CD4-positive, alpha-beta memory T cell (primary cell): ENCODE data around the gene CAMSAP2. TPM values are rescaled to one million over a fixed set of nuclear protein-coding genes. Genes with fewer than 3 reads are reported as not detected.

Experiments
- CTCF ChIA-PET: fragments of 350-600 bp; sonication (Branson Sonifier 250); formaldehyde crosslinking; loops from one replicate; lab custom pipeline; 2021; ENCODE audit warnings: inconsistent platforms; ENCODE audit not compliant: partially characterized antibody; lab: Charles Lee
- POLR2A ChIA-PET: fragments of 350-600 bp; sonication (Branson Sonifier 250); formaldehyde crosslinking; loops from one replicate; lab custom pipeline; 2021; ENCODE audit not compliant: partially characterized antibody; lab: Charles Lee
- DNase-seq, 5 donors: peaks; one replicate each; pipeline versions ENCODE4 v3.0.0 to v3.0.0-alpha.2; 2020 to 2022; ENCODE audit warnings: mixed read lengths in 1 of 5
- H3K27ac ChIP-seq: one replicate; pipeline ENCODE4 v1.7.0; 2013; ENCODE audit warnings: low read depth, low read length
- H3K27me3 ChIP-seq: 2 replicates; pipeline ENCODE4 v1.7.0; 2013; ENCODE audit warnings: mild to moderate bottlenecking, low read length, moderate library complexity; ENCODE audit not compliant: insufficient read depth
- H3K36me3 ChIP-seq: 2 replicates; pipeline ENCODE4 v1.7.0; 2013; ENCODE audit warnings: mild to moderate bottlenecking, low read length, moderate library complexity; ENCODE audit not compliant: insufficient read depth
- H3K4me1 ChIP-seq: 2 replicates; pipeline ENCODE4 v1.7.0; 2013; ENCODE audit warnings: mild to moderate bottlenecking, low read length, moderate library complexity; ENCODE audit not compliant: insufficient read depth
- H3K4me3 ChIP-seq, 2 donors: one replicate each; pipeline ENCODE4 v1.7.0; 2013; ENCODE audit warnings: low read length in 2 of 2, mild to moderate bottlenecking in 1 of 2
- H3K9me3 ChIP-seq, 2 donors: one replicate each; pipeline ENCODE4 v1.7.0; 2013; ENCODE audit warnings: low read length in 2 of 2, control low read depth in 1 of 2; ENCODE audit not compliant: control insufficient read depth in 1 of 2
- H3K27ac Mint-ChIP-seq, 7 donors: one replicate each; pipeline ENCODE4 v1.8.0; 2020 to 2021; ENCODE audit warnings: mixed read lengths in 7 of 7, mild to moderate bottlenecking in 6 of 7, inconsistent platforms in 3 of 7, moderate library complexity in 3 of 7
- H3K27me3 Mint-ChIP-seq, 2 donors: one replicate each; pipeline ENCODE4 v1.8.0; 2020 to 2021; ENCODE audit warnings: mixed read lengths in 2 of 2
- H3K36me3 Mint-ChIP-seq, 2 donors: one replicate each; pipeline ENCODE4 v1.8.0; 2020 to 2021; ENCODE audit warnings: mixed read lengths in 2 of 2, inconsistent platforms in 1 of 2, mild to moderate bottlenecking in 1 of 2
- H3K4me1 Mint-ChIP-seq, 4 donors: one replicate each; pipeline ENCODE4 v1.8.0; 2020 to 2021; ENCODE audit warnings: mixed read lengths in 4 of 4, mild to moderate bottlenecking in 1 of 4
- H3K4me3 Mint-ChIP-seq, 8 donors: one replicate each; pipeline ENCODE4 v1.8.0; 2020 to 2021; ENCODE audit warnings: mixed read lengths in 8 of 8, mild to moderate bottlenecking in 7 of 8, moderate library complexity in 6 of 8, inconsistent platforms in 3 of 8
- H3K9me3 Mint-ChIP-seq, 8 donors: one replicate each; pipeline ENCODE4 v1.8.0; 2020 to 2021; ENCODE audit warnings: mixed read lengths in 8 of 8, mild to moderate bottlenecking in 5 of 8, inconsistent platforms in 3 of 8, moderate library complexity in 1 of 8
- intact Hi-C: fragments of 100-400 bp; cut with micrococcal nuclease; formaldehyde crosslinking; loops from one replicate; pipeline ENCODE4 v1.15.1; 2023
- polyA plus RNA-seq, 2 donors: library from polyadenylated mRNA; unstranded; fragments of 300-500 nt; fragmentation: Illumina TruSeq; gene quantifications; one replicate each; pipeline ENCODE4 v1.2.3, GENCODE V29; 2021
- total RNA-seq, 2 experiments: library from RNA; stranded (reverse); gene quantifications; one replicate each; pipeline ENCODE4 v1.2.3, GENCODE V29; 2021

CAMSAP2 gene
- 1 to 10 TPM; 6.1 to 7.5 TPM for total RNA-seq
- polyA plus RNA-seq: 1 to 10 TPM; 1.1 to 1.4 TPM

- H3K9me3 ChIP-seq: no peaks in the 10 kb centered on the region
- H3K36me3 ChIP-seq: no peaks in the 10 kb centered on the region
- Mint-ChIP-seq H3K27me3 (no peaks in the 10 kb centered on the region), H3K4me1 (peaks cover 23 to 39% (median 30%) of the 10 kb centered on the region in 4 donors), H3K9me3 (no peaks in the 10 kb centered on the region), H3K27ac (peak within 1 kb of the TSS; percentile 86 to 98 (median 94)), H3K4me3 (peak within 1 kb of the TSS; percentile 95 to 98 (median 98)), H3K36me3 (peaks cover 0 to 8% of the 10 kb centered on the region in 2 donors)
- intact Hi-C loops: loop anchor here (1.0 kb wide), 1 partner anchor 68 kb away; no protein-coding TSS in a partner anchor
- H3K4me1 ChIP-seq: peaks cover 29% of the 10 kb centered on the region
- POLR2A ChIA-PET: interaction anchor here (0.7 to 3.0 kb wide), 3 partner anchors 8 to 116 kb away, joined by 3 to 19 read pairs (median 4); partner anchors contain the start of gene DDX59
- CTCF ChIA-PET: interaction anchor here (1.1 to 2.2 kb wide), 3 partner anchors 65 to 117 kb away, joined by 3 to 8 read pairs (median 7); partner anchors contain the start of gene DDX59
- H3K4me3 ChIP-seq: peak within 1 kb of the TSS; percentile 37 to 76
- H3K27me3 ChIP-seq: no peaks in the 10 kb centered on the region
- peak; percentile 62 to 75 (median 64) for DNase-seq
- H3K27ac ChIP-seq: peak within 1 kb of the TSS; percentile 60
Measured at GRCh38 chr1:200738327-200738948, at the start of gene CAMSAP2. Gene CAMSAP2, plus strand, starts transcription at chr1:200738893. Its CDS starts 935 bp downstream, at chr1:200739828.

- Histone ChIP-seq H3K36me3 (no peaks in the 10 kb centered on the region), H3K4me3 (no peak overlapping the region), H3K27me3 (no peaks in the 10 kb centered on the region), H3K9me3 (no peaks in the 10 kb centered on the region), H3K4me1 (no peaks in the 10 kb centered on the region), H3K27ac (no peak overlapping the region)
- ChIA-PET POLR2A (no interaction called here), CTCF (no interaction called here)
- Mint-ChIP-seq H3K4me1 (peaks cover 0 to 1% (median 0%) of the 10 kb centered on the region in 4 donors), H3K27ac (no peak overlapping the region), H3K9me3 (no peaks in the 10 kb centered on the region), H3K4me3 (no peak overlapping the region), H3K27me3 (peaks cover 5% of the 10 kb centered on the region in 2 donors), H3K36me3 (no peaks in the 10 kb centered on the region)
- no peak for DNase-seq
- intact Hi-C loops: no loop called here
Measured at GRCh38 chr1:200692316-200692715, 46.4 kb upstream of the CAMSAP2 start.

- Mint-ChIP-seq H3K4me3 (no peak overlapping the region), H3K36me3 (no peaks in the 10 kb centered on the region), H3K4me1 (peaks cover 0 to 1% (median 0%) of the 10 kb centered on the region in 4 donors), H3K27me3 (peaks cover 5 to 7% of the 10 kb centered on the region in 2 donors), H3K9me3 (peaks cover 0 to 4% (median 0%) of the 10 kb centered on the region in 8 donors), H3K27ac (no peak overlapping the region)
- no peak for DNase-seq
- intact Hi-C loops: no loop called here
- Histone ChIP-seq H3K27ac (no peak overlapping the region), H3K27me3 (no peaks in the 10 kb centered on the region), H3K36me3 (no peaks in the 10 kb centered on the region), H3K9me3 (no peaks in the 10 kb centered on the region), H3K4me3 (no peak overlapping the region), H3K4me1 (no peaks in the 10 kb centered on the region)
- ChIA-PET CTCF (no interaction called here), POLR2A (no interaction called here)
Measured at GRCh38 chr1:200693327-200693726, 45.4 kb upstream of the CAMSAP2 start.

- Histone ChIP-seq H3K27ac (no peak overlapping the region), H3K36me3 (no peaks in the 10 kb centered on the region), H3K4me1 (no peaks in the 10 kb centered on the region), H3K27me3 (no peaks in the 10 kb centered on the region), H3K9me3 (no peaks in the 10 kb centered on the region), H3K4me3 (no peak overlapping the region)
- H3K4me1 Mint-ChIP-seq: peaks cover 0 to 1% (median 0%) of the 10 kb centered on the region in 4 donors
- H3K27ac Mint-ChIP-seq: no peak overlapping the region
- no peak overlapping the region for H3K4me3 Mint-ChIP-seq
- intact Hi-C loops: no loop called here
- POLR2A ChIA-PET: no interaction called here
- no peak for DNase-seq
- CTCF ChIA-PET: no interaction called here
- H3K36me3 Mint-ChIP-seq: no peaks in the 10 kb centered on the region
- peaks cover 5 to 9% of the 10 kb centered on the region in 2 donors for H3K27me3 Mint-ChIP-seq
- peaks cover 0 to 8% (median 0%) of the 10 kb centered on the region in 8 donors for H3K9me3 Mint-ChIP-seq
Measured at GRCh38 chr1:200694738-200695137, 44.0 kb upstream of the CAMSAP2 start.

- no peak for DNase-seq
Measured at GRCh38 chr1:200699871-200700270, 38.8 kb upstream of the CAMSAP2 start.

GRCh38 chr1:200704986-200705500 is 33.6 kb upstream of the CAMSAP2 start:
- no peaks in the 10 kb centered on the region for H3K4me1 Mint-ChIP-seq
- peaks cover 0 to 2% of the 10 kb centered on the region in 2 donors for H3K27me3 Mint-ChIP-seq
- Histone ChIP-seq H3K27me3 (no peaks in the 10 kb centered on the region), H3K27ac (no peak overlapping the region), H3K4me3 (no peak overlapping the region), H3K9me3 (no peaks in the 10 kb centered on the region), H3K36me3 (no peaks in the 10 kb centered on the region), H3K4me1 (no peaks in the 10 kb centered on the region)
- H3K36me3 Mint-ChIP-seq: no peaks in the 10 kb centered on the region
- H3K4me3 Mint-ChIP-seq: no peak overlapping the region
- ChIA-PET CTCF (interaction anchor here (1.2 kb wide), 1 partner anchor 12 kb away, joined by 3 read pairs; no protein-coding TSS in a partner anchor), POLR2A (no interaction called here)
- intact Hi-C loops: no loop called here
- no peak overlapping the region for H3K27ac Mint-ChIP-seq
- no peaks in the 10 kb centered on the region for H3K9me3 Mint-ChIP-seq
- DNase-seq: no peak

More at GRCh38 chr1:200699871-200700270, 38.8 kb upstream of the CAMSAP2 start:
- Mint-ChIP-seq H3K36me3 (no peaks in the 10 kb centered on the region), H3K4me3 (no peak overlapping the region), H3K27me3 (peaks cover 4 to 8% of the 10 kb centered on the region in 2 donors), H3K27ac (no peak overlapping the region), H3K4me1 (peaks cover 0 to 1% (median 0%) of the 10 kb centered on the region in 4 donors), H3K9me3 (peaks cover 0 to 8% (median 0%) of the 10 kb centered on the region in 8 donors)
- H3K27ac ChIP-seq: no peak overlapping the region
- ChIA-PET POLR2A (interaction anchor here (0.6 kb wide), 1 partner anchor 44 kb away, joined by 3 read pairs; no protein-coding TSS in a partner anchor), CTCF (interaction anchor here (1.6 kb wide), 1 partner anchor 9 kb away, joined by 4 read pairs; no protein-coding TSS in a partner anchor)
- H3K4me3 ChIP-seq: no peak overlapping the region
- H3K27me3 ChIP-seq: no peaks in the 10 kb centered on the region
- intact Hi-C loops: no loop called here
- H3K36me3 ChIP-seq: no peaks in the 10 kb centered on the region
- no peaks in the 10 kb centered on the region for H3K9me3 ChIP-seq
- H3K4me1 ChIP-seq: no peaks in the 10 kb centered on the region

- DNase-seq: no peak
- Mint-ChIP-seq H3K9me3 (no peaks in the 10 kb centered on the region), H3K4me3 (no peak overlapping the region), H3K27ac (no peak overlapping the region), H3K27me3 (peaks cover 0 to 2% of the 10 kb centered on the region in 2 donors), H3K36me3 (no peaks in the 10 kb centered on the region), H3K4me1 (no peaks in the 10 kb centered on the region)
- Histone ChIP-seq H3K27ac (no peak overlapping the region), H3K4me3 (no peak overlapping the region), H3K36me3 (no peaks in the 10 kb centered on the region), H3K27me3 (no peaks in the 10 kb centered on the region), H3K9me3 (no peaks in the 10 kb centered on the region), H3K4me1 (no peaks in the 10 kb centered on the region)
- ChIA-PET POLR2A (no interaction called here), CTCF (interaction anchor here (1.4 kb wide), 1 partner anchor 37 kb away, joined by 3 read pairs; the partner anchor contains the start of gene DDX59)
- intact Hi-C loops: no loop called here
Measured at GRCh38 chr1:200706111-200706814, 32.4 kb upstream of the CAMSAP2 start.
